Activated T-helper 9 cell treated with anti-CD3 and anti-CD28 coated beads, Interleukin-2, amount 50 U/mL, for 16 hours (primary cell): ENCODE measurements around the gene MYH3.
A peak's percentile ranks its signal among the peaks of the same experiment; 100 is the strongest.
"Not testable (repeated sequence)": the region's sequence is repeated elsewhere in the genome, so short reads cannot be mapped to it uniquely, and the experiment has no call there.

Source experiments
- DNase-seq: peaks from one replicate; pipeline ENCODE4 v3.0.0-alpha.2; 2020; ENCODE audit warnings: low read depth

The MYH3 gene

DNA sequence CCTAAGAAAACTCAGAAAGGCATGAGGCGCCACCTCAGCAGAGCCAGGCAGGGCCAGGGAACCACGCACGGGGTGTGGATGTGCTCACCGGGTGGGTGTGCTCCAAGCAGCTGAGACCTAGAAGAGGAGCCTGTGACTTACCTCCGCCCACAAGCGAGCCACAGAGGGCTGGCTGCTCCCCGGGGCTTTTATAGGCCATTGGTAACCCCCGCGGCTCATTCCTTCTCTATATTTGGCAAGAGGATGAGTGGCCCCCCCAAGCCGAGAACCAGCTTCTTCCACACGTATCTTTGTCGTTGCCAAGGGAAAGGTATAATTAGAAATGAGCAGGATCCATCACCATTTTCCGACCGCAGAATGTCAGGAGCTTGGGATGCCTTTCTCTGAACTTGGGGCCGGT, at the start of gene MYH3:
Gene MYH3 (minus strand): TSS at position 162 of the 400 bp plus-strand sequence. CDS start 2,245 bp downstream, outside the sequence.
- no peak for DNase-seq

DNA sequence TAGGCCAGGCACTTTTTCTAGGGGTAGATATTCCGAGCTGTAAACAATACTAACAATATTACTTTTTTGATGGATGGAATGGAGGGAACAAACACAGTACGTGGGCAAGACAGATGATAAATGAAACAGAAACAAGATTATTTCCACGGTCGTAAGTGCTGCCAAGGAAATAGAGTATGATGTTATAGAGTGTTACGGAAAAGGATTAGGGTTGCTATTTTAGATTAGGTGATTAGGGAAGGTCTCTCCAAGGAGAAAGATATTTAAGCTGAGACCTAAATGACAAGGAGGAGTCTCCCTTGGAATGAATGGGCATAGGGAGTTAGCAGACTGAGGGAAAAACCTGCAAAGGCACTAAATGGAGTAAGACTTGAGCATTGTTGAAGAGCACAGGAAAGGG, 48.6 kb upstream of the MYH3 start:
- no peak for DNase-seq

- DNase-seq: no peak
Measured at GRCh38 chr17:10702574-10702973, 45.5 kb upstream of the MYH3 start.

- DNase-seq: no peak
Measured at GRCh38 chr17:10699856-10700255, 42.7 kb upstream of the MYH3 start.

DNA sequence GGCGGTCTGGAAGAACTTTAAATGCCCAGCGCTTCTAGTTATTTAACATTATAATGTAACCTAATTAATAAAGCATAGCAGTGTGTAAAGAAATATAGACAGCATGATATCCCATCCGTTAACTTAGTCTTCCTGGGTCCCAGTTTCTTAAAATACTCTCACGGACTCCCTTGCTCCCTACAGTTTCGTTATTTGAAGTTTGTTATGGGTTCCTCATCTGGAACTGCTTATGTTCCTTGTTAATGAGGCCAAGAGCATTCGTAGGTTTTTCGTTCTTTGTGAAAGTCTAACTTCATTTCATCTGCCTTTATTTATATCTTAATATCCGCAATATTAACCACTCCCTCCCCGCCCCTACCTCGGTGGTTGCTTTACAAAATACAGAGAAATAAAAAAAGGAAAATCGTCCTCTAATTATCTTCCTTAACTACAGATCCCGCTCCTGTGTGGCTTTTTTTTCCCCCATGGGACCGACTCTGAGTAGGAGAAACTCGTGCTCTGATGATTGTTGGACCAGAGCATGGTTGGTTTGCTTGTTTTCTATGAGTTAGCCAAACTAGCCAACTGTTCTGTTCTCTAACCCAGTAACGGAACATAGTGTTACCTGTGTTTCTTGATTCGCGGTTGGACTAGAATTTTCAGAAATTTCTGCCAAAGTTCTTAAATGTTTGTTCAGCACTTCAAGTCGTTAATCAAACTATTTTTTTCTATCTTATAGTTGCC, 41.1 kb upstream of the MYH3 start:
- DNase-seq: no peak

- DNase-seq: peak; percentile 87
Measured at GRCh38 chr17:10697092-10698081, 40.3 kb upstream of the MYH3 start, which contains the start of the genes ADPRM and SCO1. TSS of gene ADPRM (plus strand) at chr17:10697594. CDS start at chr17:10704927, 7,333 bp downstream. TSS of gene SCO1 (minus strand) at chr17:10697533. CDS start at chr17:10697507, 26 bp downstream.

DNA sequence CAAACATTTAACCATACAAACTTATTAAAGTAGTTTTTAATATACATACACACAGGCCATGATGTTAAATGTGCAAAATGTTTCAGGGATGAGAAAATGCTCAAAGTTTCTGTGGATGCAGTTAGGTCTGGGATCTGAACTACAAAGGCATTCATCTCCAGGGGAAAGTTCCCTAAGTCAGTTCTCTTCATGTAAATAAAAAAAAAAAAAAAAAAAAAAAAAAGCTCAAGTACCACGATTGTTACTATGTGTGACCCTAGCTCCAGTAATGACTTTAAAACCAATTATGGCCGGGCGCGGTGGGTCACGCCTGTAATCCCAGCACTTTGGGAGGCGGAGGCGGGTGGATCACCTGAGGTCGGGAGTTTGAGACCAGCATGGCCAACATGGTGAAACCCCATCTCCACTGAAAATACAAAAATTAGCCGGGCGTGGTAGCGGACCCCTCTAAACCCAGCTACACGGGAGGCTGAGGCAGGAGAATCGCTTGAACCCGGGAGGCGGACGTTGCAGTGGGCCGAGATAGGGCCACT, 38.8 kb upstream of the MYH3 start:
- not testable (repeated sequence) for DNase-seq

GRCh38 chr17:10687499-10687898, 30.4 kb upstream of the MYH3 start:
- no peak for DNase-seq

DNA sequence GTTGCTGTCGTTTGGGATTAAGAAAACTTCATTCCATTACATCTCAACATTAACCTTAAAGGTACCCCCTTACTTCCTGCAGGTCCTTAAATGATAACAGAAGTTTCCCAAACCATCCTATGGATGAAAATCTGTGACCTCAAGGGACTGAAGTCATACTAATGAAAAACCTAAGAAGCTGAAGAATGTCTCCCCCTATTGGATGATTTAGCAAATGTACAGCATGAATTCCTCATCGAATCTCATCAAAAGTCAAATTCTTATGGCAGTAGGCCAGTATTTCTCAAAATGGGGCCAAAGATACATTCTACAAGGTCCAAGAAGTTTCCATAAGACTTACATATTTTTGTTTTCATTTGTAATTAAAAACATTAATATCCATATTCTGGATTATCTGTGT, 26.7 kb upstream of the MYH3 start:
- no peak for DNase-seq

DNA sequence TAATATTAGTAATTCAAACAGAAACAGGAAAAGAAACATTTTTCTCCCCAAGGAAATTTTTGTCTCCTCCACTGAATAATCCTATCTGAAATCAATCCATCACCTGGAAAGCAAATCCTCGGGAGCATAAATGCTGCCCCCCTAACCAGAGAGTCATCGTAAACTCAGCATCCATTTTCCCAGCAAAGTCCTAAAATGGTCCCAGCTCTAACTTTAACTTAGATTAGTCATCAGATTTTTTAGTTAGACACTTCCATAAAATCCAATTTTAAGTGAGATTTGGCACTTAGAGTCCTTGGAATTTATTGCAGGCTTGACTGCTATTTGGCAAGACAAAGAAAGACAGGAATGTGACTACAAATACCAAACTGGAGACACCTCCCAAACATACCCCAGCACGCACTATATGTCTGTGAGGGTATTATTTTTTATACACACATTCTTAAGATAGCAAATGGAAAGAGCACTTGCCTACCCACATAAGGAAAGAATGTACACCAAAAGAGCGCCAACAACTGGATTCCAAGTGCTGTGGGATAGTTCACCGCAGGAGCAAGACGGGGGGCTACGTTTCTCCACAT, 24.8 kb upstream of the MYH3 start:
- no peak for DNase-seq

DNA sequence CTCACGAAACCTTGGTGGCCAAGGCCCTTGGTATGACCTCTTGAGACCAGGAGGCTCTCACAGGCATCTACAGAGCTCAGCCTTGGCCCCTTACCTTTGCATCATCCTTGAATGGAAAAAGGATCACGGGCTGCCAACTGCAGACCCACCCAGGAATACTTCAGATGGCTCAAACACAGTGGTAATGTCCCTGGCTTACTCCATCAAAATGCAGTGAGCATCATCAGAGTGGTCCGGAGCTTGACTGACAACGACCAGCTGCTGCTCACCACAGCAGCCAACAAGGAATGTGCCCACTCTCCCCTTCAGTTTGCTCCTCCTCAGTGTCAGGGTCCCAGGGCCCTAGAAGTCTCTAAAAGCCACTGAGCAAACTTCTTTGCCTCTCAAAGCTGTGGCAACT, 17.6 kb upstream of the MYH3 start:
- DNase-seq: no peak

DNA sequence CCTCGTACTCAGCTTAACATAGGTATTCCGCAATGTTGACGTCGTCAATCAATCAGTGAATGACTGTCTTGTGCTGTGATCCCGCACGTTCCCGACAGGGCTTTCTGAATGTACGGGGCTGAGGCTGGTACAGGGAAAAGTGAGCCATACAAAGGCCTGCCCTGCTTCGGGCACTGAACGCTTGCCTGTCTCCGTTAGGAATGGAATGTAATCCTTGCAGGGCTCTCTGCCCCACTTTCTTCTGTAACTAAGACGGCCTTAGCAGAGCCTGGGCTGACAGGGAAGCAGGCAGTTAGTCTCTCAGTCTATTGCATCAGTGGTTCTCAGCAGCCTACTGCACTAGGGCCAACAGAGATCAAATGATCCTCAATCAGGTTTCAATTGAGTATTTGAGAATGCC, 16.2 kb upstream of the MYH3 start:
- DNase-seq: no peak

DNA sequence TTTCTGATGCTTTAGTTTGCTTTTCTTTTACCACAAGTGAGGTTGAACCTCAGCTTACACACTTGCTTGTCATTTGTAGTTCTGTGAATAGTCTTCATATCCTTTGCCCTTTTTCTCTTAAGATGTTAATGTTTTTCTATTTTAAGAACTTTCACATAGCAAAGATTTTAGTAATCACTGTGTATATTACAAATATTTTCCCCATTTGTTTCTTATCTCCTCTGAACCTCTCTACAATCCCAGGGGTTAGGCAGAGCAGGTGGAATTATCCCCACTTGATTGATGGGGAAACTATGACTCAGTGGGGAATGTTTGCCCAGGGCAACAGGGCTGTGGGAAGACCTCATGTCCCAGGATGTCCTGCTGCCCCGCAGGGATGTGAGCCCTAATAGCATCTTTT, 11.7 kb upstream of the MYH3 start:
- no peak for DNase-seq

DNA sequence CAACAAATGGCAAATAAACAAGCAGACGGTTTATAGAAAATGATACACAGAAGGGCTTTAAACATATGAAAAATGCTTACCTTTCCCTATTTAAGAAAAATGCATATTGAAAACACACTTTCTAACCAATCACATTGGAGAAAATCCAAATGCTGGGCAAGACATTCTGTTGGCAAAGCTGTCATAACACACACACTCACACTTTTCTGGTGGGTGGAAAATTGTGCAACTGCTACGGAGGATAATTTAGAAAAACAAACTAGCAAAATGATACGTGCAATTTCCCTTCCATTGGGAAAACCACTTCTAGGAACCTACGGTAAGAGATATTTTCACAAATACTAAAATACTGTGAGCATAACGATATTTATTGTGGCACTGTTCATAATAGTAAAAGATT, 9.8 kb upstream of the MYH3 start:
- no peak for DNase-seq

DNA sequence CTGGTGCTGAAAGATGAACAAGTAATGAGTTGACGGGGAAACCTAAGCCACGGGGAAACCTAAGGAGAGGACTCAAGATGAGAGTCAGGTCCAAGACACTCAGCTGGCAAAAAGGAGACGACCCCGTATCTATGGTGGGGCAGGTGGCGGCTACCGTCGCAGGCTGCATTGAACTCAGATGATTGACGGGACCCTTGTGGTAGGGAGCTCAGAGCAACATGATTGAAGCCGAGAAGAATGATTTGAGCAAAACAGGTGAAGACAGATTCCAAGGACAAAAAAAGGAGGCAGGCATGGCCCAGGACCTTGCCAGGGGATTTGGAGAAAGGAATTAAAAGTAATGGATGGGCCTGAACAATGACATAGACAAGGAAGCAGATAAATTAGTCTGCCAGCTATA, 7.5 kb upstream of the MYH3 start:
- DNase-seq: no peak

DNA sequence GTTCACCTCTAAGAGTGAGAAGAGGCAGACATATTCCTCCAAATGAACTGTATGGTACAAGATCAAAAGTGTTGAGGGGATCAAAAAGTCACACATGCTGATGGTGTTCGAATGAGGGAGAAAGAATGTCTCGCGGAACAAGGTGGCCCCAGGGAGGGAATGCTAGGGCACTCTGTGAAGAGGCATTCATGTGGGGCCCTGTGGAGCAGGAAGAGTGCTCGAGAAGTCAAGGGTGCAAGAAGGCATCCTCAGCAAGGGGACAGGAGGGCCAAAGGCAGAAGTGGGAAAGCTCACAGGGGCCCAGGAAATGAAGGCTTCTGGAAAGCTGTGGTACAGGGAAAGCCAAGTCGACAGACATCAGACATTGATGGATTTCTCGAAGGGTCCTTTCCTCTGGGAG, 6.1 kb upstream of the MYH3 start:
- DNase-seq: no peak

DNA sequence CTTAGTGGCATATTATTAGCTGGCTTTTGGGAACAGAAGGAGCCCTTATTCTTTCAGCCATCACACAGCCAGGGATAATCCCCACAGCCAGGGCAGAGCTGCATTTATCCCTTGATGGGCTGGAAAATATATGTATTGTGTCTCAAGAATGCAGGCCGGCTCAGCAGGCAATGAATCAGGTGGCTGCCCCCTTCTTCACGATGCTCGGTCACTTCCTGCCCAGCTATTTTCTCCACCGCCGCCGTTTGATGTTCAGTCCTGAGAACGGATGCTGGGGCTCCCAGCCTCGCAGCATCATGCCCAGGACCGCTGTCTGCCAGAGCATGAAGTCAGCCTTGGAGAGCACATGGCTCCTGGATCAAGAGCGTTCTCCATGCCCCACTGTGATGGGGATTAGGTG, 4.3 kb upstream of the MYH3 start:
- no peak for DNase-seq

GRCh38 chr17:10657879-10658278, 770 bp upstream of the MYH3 start:
- no peak for DNase-seq

- DNase-seq: no peak
Measured at GRCh38 chr17:10653987-10654386, 3.1 kb downstream of the MYH3 start.

GRCh38 chr17:10652984-10653659, 4.0 kb downstream of the MYH3 start:
- DNase-seq: no peak

- no peak for DNase-seq
Measured at GRCh38 chr17:10651927-10652326, 5.2 kb downstream of the MYH3 start.

DNA sequence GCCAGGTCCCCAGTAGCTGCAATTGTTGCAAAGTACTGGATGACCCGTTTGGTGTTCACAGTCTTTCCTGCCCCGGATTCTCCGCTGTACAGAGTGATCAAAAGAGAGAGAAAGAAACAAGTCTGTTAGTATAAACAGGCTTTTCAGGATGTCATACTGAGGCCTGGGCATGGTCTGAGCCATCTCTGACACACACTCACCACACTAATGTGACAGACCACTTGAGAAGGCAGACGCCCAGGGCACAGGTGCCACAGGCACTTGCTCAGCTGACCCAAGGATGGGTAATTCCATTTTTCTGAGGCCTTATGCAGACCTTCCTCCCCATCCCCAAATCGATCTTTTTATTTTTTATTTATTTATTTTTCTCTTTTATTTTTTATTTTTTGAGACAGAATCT, 7.5 kb downstream of the MYH3 start:
- DNase-seq: no peak
